Activated CD4-positive, alpha-beta memory T cell treated with anti-CD3 and anti-CD28 coated beads, Interleukin-2, amount 10 ng/mL, durations not matched to agents 7 days and 5 days (primary cell): Measurements from ENCODE around the gene ADGRF5. TPM values are rescaled to one million over a fixed set of nuclear protein-coding genes. Genes with fewer than 3 reads are reported as not detected.

ENCODE experiments used
- CTCF ChIA-PET: fragments of 350-600 bp; sonication (Branson Sonifier 250); formaldehyde crosslinking; loops from one replicate; lab custom pipeline; 2021; ENCODE audit warnings: antibody characterized with exemption, inconsistent platforms; lab: Charles Lee
- POLR2A ChIA-PET: fragments of 350-600 bp; sonication (Branson Sonifier 250); formaldehyde crosslinking; loops from one replicate; lab custom pipeline; 2021; ENCODE audit warnings: antibody characterized with exemption; lab: Charles Lee
- DNase-seq: peaks from one replicate; pipeline ENCODE4 v3.0.0-alpha.2; 2020
- H3K27ac Mint-ChIP-seq: one replicate; pipeline ENCODE4 v1.8.0; 2021; ENCODE audit warnings: mild to moderate bottlenecking, mixed read lengths
- H3K27me3 Mint-ChIP-seq: one replicate; pipeline ENCODE4 v1.8.0; 2021; ENCODE audit warnings: mixed read lengths
- H3K36me3 Mint-ChIP-seq: one replicate; pipeline ENCODE4 v1.8.0; 2021; ENCODE audit warnings: low read depth, mixed read lengths
- H3K4me1 Mint-ChIP-seq: one replicate; pipeline ENCODE4 v1.8.0; 2021; ENCODE audit warnings: mixed read lengths
- H3K4me3 Mint-ChIP-seq: one replicate; pipeline ENCODE4 v1.8.0; 2021; ENCODE audit warnings: mild to moderate bottlenecking, mixed read lengths
- H3K9me3 Mint-ChIP-seq: one replicate; pipeline ENCODE4 v1.8.0; 2021; ENCODE audit warnings: mixed read lengths
- total RNA-seq, 2 experiments: library from RNA; stranded (reverse); gene quantifications; one replicate each; pipeline ENCODE4 v1.2.3, GENCODE V29; 2021

Gene ADGRF5, protein sequence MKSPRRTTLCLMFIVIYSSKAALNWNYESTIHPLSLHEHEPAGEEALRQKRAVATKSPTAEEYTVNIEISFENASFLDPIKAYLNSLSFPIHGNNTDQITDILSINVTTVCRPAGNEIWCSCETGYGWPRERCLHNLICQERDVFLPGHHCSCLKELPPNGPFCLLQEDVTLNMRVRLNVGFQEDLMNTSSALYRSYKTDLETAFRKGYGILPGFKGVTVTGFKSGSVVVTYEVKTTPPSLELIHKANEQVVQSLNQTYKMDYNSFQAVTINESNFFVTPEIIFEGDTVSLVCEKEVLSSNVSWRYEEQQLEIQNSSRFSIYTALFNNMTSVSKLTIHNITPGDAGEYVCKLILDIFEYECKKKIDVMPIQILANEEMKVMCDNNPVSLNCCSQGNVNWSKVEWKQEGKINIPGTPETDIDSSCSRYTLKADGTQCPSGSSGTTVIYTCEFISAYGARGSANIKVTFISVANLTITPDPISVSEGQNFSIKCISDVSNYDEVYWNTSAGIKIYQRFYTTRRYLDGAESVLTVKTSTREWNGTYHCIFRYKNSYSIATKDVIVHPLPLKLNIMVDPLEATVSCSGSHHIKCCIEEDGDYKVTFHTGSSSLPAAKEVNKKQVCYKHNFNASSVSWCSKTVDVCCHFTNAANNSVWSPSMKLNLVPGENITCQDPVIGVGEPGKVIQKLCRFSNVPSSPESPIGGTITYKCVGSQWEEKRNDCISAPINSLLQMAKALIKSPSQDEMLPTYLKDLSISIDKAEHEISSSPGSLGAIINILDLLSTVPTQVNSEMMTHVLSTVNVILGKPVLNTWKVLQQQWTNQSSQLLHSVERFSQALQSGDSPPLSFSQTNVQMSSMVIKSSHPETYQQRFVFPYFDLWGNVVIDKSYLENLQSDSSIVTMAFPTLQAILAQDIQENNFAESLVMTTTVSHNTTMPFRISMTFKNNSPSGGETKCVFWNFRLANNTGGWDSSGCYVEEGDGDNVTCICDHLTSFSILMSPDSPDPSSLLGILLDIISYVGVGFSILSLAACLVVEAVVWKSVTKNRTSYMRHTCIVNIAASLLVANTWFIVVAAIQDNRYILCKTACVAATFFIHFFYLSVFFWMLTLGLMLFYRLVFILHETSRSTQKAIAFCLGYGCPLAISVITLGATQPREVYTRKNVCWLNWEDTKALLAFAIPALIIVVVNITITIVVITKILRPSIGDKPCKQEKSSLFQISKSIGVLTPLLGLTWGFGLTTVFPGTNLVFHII (N-terminal part only)
- not detected for total RNA-seq

DNA sequence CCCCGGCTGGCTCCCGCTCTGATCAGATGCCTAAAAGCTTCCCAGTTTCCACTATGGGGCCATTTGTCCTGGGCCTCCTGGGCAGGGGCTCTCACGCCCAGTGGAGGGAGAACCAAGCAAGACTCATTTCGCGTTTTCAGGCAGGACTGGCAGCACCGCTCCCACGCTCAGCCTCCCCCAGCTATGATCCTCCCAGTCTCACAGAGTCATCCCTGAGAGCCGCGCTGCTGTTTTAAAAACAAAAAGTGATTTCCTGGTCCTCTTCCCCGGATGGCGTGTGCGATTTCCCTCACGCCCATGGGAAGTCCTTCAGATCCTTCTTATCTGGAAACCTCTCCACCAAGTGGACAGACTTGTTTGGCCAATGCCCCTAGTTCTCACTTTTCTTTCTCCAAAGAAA, at the start of gene ADGRF5:
TSS of gene ADGRF5 (minus strand) at position 208 of the 400 bp plus-strand sequence. CDS start 15,176 bp downstream, outside the sequence.
- ChIA-PET CTCF (no interaction called here), POLR2A (interaction anchor here (1.0 kb wide), 1 partner anchor 28 kb away, joined by 4 read pairs; no protein-coding TSS in a partner anchor)
- no peaks in the 10 kb centered on the region for H3K4me1 Mint-ChIP-seq
- no peak within 1 kb of the TSS for H3K4me3 Mint-ChIP-seq
- H3K27ac Mint-ChIP-seq = no peak within 1 kb of the TSS
- no peaks in the 10 kb centered on the region for H3K27me3 Mint-ChIP-seq
- H3K9me3 Mint-ChIP-seq = peaks cover 2% of the 10 kb centered on the region
- H3K36me3 Mint-ChIP-seq = no peaks in the 10 kb centered on the region
- DNase-seq = no peak

DNA sequence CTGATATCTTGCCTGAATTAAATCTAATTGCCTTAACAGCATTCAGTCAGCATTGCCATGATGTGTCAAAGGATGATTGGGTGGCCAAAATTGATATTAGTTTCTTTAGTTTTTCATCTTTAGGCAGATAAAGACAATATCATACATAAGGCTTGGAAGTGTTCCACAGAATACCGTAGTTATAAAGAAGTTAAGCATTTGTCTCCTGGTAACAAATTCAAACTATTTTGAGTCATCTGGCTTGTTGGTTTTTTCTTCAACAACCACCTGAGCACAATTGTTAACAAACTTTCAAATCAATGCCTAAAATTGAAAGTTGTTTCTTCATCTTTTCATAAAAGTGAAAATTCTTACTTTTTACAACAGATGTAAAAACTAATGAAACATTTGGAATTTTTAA, 47.5 kb upstream of the ADGRF5 start:
- ChIA-PET CTCF (interaction anchor here (0.6 kb wide), 1 partner anchor 369 kb away, joined by 3 read pairs; no protein-coding TSS in a partner anchor), POLR2A (no interaction called here)
- Mint-ChIP-seq H3K27me3 (peaks cover 2% of the 10 kb centered on the region), H3K9me3 (no peaks in the 10 kb centered on the region), H3K4me1 (no peaks in the 10 kb centered on the region), H3K27ac (no peak overlapping the region), H3K4me3 (no peak overlapping the region), H3K36me3 (no peaks in the 10 kb centered on the region)
- no peak for DNase-seq

DNA sequence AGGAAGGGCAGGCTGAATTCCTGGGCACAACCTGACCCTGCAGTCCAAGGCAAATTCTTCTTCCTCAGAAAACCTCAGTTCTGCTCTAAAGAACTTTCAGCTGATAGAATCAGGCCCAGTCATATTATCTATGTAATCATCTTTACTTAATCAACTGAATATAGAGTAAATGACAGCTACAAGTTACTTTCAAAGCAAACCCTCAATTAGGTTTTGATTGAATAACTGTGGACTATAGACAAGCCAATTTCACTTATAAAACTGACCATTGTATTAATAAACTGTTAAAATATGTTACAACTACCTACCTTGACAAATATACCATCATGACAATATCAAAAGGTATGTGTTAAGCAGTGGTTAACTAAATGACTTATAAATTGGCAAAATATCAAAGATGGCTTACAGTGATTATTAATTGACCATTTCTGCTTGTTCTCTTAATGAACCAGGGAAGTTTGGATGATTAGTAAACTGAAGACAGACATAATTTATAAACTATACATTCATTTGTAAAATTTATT, 46.1 kb upstream of the ADGRF5 start:
- Mint-ChIP-seq H3K36me3 (no peaks in the 10 kb centered on the region), H3K27me3 (peaks cover 2% of the 10 kb centered on the region), H3K9me3 (no peaks in the 10 kb centered on the region), H3K4me1 (no peaks in the 10 kb centered on the region), H3K27ac (no peak overlapping the region), H3K4me3 (no peak overlapping the region)
- ChIA-PET POLR2A (no interaction called here), CTCF (no interaction called here)
- DNase-seq = no peak

DNA sequence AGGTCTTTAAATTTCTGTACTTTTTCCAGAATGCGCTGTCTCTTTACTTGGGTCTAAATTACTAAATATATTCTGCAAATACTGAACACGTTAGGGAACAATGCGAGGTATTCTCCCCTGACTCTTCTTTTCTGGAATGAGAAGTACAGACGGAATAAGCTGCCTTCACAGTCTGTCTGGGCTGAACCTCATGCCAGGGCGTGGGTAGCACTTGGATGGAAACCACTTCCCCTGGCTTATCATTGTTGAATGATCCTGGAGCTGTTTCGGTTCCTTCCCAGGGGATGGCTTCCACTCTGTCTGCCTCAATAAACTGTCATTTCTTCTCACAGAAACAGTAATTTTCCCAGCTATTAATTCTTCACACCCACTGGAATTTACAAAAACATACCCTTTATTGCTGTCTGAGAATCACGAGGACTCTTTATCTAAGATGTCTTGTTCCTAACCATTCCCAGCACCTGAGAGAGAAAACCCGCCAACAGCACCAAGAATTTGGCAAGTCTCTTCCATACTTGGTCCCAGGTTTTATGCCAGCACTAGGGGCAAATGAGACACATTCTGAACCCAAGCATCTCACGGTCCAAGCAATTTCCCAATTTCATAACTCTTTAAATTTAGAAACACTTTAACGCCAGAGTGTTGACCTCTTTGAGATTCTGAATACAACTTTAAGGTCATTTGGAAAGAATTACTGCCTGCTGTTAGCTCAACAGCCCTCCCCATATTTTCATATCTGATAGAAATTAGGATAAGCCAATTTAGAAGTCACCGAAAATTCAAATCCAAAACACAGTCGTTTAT, 43.2 kb upstream of the ADGRF5 start:
- ChIA-PET CTCF (no interaction called here), POLR2A (no interaction called here)
- Mint-ChIP-seq H3K4me3 (no peak overlapping the region), H3K4me1 (no peaks in the 10 kb centered on the region), H3K27me3 (no peaks in the 10 kb centered on the region), H3K9me3 (no peaks in the 10 kb centered on the region), H3K36me3 (no peaks in the 10 kb centered on the region), H3K27ac (no peak overlapping the region)
- no peak for DNase-seq

DNA sequence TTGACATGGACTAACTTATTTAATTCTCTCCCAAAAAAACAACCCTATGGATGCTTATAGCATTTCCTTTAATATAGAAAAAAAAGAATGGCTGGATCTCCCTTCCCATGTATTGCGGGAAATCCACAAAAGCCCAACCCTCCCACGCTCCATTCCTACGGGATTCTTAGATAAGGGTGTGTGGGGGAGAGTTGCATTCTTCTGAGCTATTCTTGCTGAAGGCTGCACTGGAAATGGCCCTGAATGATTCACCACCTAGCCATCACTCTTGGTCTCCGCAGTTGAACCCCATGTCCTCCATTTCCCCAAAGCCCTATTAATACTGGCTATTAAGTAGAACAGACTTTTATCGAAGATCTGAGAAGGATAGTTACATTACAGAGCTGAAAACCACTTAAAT, 41.9 kb upstream of the ADGRF5 start:
- ChIA-PET CTCF (no interaction called here), POLR2A (no interaction called here)
- H3K9me3 Mint-ChIP-seq = no peaks in the 10 kb centered on the region
- DNase-seq = no peak
- H3K27me3 Mint-ChIP-seq = no peaks in the 10 kb centered on the region
- no peak overlapping the region for H3K27ac Mint-ChIP-seq
- no peaks in the 10 kb centered on the region for H3K36me3 Mint-ChIP-seq
- no peak overlapping the region for H3K4me3 Mint-ChIP-seq
- H3K4me1 Mint-ChIP-seq = no peaks in the 10 kb centered on the region

DNA sequence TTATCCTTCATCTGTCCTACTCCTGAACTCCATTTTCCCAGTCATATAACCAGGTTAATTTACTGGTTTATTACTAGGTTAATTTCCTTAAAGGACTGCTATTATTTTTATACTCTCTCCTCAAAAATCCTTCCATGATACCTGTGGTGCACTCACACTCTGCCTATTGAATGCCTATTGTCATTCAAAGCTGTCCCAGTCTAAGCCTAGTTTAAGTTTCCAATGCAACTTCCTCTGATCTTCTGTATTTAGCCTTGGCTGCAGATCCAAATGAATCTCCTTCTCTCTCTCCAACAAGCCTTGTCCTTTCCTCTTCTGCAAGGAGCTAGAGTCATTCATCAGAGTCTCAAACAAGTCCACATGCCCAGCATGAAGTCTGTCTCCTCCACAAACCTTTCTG, 41.3 kb upstream of the ADGRF5 start:
- no peak for DNase-seq
- POLR2A ChIA-PET = no interaction called here
- Mint-ChIP-seq H3K27ac (no peak overlapping the region), H3K27me3 (no peaks in the 10 kb centered on the region), H3K4me3 (no peak overlapping the region), H3K9me3 (no peaks in the 10 kb centered on the region), H3K4me1 (no peaks in the 10 kb centered on the region), H3K36me3 (no peaks in the 10 kb centered on the region)
- CTCF ChIA-PET = no interaction called here

DNA sequence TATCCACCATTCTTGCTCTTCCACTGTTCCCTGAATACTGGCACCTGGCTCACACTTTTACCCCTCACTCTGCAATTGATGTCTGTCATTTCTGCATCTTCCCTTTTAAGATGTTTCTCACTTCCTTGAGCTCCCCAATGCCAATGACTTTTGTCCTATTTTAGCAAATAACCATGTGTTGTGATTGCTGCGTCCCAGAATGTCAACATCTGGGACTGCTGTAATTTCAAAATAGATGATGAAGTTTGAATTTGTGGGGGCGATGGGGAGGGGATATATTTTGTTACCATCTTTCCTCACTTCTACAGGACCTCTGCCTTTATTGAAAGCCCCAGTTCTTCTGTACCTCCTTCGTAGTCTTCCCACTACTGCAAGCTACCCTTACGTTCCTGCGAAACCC, 40.0 kb upstream of the ADGRF5 start:
- H3K9me3 Mint-ChIP-seq = no peaks in the 10 kb centered on the region
- ChIA-PET POLR2A (no interaction called here), CTCF (no interaction called here)
- H3K4me3 Mint-ChIP-seq = no peak overlapping the region
- no peaks in the 10 kb centered on the region for H3K36me3 Mint-ChIP-seq
- H3K27ac Mint-ChIP-seq = no peak overlapping the region
- DNase-seq = no peak
- H3K27me3 Mint-ChIP-seq = no peaks in the 10 kb centered on the region
- no peaks in the 10 kb centered on the region for H3K4me1 Mint-ChIP-seq

DNA sequence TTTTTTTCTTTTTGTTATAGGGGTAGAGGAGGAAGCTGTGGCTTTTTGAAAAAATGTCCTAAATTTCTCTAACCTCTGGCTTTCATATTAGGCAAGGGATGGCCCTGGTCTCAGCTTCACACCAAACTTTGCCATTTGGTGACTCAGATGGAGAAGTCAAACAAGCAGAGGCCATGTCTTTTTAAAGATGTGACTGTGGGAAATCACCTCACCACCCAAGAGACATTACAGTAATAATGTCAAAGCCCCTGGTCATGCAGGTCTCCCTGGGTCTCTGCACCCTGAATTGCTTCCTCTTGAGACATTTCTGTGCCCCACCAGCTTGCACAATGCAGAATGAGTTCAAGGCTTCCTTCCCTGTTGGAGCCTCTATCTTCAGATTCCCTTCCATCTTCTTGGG, 39.5 kb upstream of the ADGRF5 start:
- Mint-ChIP-seq H3K36me3 (no peaks in the 10 kb centered on the region), H3K4me3 (no peak overlapping the region), H3K27ac (no peak overlapping the region), H3K9me3 (no peaks in the 10 kb centered on the region), H3K27me3 (no peaks in the 10 kb centered on the region), H3K4me1 (no peaks in the 10 kb centered on the region)
- ChIA-PET CTCF (no interaction called here), POLR2A (no interaction called here)
- no peak for DNase-seq

DNA sequence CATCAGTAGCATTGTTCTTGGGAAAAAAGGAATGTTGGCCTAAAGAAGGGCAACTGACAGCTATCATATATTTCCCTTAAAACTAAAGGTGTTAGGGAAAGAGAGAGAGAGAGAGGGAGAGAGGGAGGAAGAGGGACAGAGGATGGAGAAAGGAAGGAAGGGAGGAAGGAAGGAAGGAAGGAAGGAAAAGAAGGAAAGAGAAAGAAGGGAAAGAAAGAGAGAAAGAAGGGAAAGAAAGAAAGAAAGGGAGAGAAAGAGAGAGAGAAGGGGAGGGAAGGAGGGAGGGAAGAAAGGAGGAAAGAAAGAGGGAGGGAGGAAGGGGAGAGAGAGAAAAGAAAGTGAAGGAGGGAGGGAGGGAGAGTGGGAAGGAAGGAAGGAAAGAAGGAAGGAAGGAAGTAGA, 37.7 kb upstream of the ADGRF5 start:
- Mint-ChIP-seq H3K27ac (no peak overlapping the region), H3K4me3 (no peak overlapping the region), H3K4me1 (no peaks in the 10 kb centered on the region), H3K9me3 (no peaks in the 10 kb centered on the region), H3K27me3 (no peaks in the 10 kb centered on the region), H3K36me3 (no peaks in the 10 kb centered on the region)
- POLR2A ChIA-PET = no interaction called here
- CTCF ChIA-PET = no interaction called here
- no peak for DNase-seq

DNA sequence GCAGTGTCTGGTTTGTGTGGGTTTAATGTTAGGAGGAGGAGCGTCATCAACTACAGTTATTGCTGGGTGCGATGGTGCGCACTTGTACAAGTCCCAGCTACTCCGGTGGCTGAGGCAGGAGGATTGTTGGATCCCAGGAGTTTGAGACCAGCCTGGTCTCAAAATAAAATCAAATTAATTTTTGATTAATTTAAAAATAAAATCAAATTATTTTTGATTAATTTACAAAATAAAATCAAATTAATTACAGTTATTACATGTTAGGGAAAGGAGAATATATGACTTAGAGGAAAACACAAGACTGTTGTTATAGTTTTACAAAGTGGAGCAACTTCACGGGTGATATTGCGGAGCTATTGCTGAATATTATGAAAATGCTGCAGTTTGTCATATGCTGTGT, 34.7 kb upstream of the ADGRF5 start:
- Mint-ChIP-seq H3K36me3 (no peaks in the 10 kb centered on the region), H3K9me3 (no peaks in the 10 kb centered on the region), H3K4me3 (no peak overlapping the region), H3K27me3 (no peaks in the 10 kb centered on the region), H3K27ac (no peak overlapping the region), H3K4me1 (no peaks in the 10 kb centered on the region)
- POLR2A ChIA-PET = no interaction called here
- CTCF ChIA-PET = no interaction called here
- no peak for DNase-seq

DNA sequence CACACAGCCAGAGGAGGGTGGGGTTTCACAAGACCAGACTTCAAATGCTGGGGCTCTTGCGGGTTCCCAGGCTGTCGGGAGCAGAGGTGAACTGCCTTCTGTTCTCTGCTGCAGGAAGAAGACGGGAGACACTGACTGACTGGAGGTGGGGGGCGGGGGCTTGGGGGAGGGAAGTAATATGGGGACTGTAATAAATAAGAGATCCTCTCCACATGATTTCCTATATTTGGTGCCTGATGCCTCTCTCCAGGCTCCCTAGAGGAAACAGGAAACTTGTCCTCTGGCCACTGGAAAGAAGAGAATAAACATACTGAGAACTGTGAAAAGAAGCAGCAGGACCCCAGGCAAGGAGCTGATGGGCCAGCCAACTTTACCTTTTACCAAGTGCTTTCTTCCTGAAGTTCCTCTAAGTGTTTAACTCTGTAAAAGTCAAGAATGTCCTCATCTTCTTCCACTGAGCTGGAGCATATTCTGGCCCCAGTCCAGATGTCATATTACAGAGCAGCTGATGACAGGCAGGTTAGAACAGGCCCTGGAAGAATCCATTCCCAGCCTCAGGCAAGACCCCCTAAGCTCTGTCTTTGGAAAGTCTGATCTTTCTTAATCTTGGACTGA, 33.2 kb upstream of the ADGRF5 start:
- DNase-seq = no peak
- H3K27ac Mint-ChIP-seq = no peak overlapping the region
- ChIA-PET CTCF (no interaction called here), POLR2A (no interaction called here)
- H3K4me1 Mint-ChIP-seq = no peaks in the 10 kb centered on the region
- H3K9me3 Mint-ChIP-seq = no peaks in the 10 kb centered on the region
- H3K4me3 Mint-ChIP-seq = no peak overlapping the region
- no peaks in the 10 kb centered on the region for H3K27me3 Mint-ChIP-seq
- no peaks in the 10 kb centered on the region for H3K36me3 Mint-ChIP-seq

DNA sequence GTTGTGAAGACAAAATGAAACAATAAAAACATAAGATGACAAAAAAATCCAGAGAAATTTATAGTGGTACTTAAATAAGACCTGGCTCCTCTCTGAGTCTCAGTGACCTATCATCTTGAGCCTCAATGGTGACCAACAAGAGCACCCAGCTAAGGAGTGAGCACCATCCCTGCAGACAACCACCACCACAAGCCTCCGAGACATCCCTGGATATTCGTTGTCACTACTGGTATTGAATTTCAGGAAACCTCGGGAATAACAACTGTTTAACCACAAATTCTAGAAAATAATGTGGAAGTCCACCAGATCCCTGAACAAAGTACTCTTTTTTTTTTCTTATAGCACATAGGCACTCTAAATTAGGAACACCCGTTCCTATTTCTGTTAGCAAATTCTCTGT, 32.2 kb upstream of the ADGRF5 start:
- no peaks in the 10 kb centered on the region for H3K9me3 Mint-ChIP-seq
- CTCF ChIA-PET = no interaction called here
- no peaks in the 10 kb centered on the region for H3K4me1 Mint-ChIP-seq
- H3K27me3 Mint-ChIP-seq = no peaks in the 10 kb centered on the region
- H3K36me3 Mint-ChIP-seq = no peaks in the 10 kb centered on the region
- POLR2A ChIA-PET = no interaction called here
- no peak overlapping the region for H3K4me3 Mint-ChIP-seq
- no peak for DNase-seq
- no peak overlapping the region for H3K27ac Mint-ChIP-seq
